Loucy (cell line): Measurements from ENCODE around the gene NREP.

Experiments used
- CTCF ChIP-seq: fragments of 200-600 bp; sonication (generic); conservative IDR thresholded peaks from 2 replicates; pipeline ENCODE4 v1.5.1; 2014; ENCODE audit warnings: mild to moderate bottlenecking, antibody characterized with exemption, low read length
- EZH2phosphoT487 ChIP-seq: fragments of 200-600 bp; IDR thresholded peaks from 2 replicates; pipeline ENCODE4 v1.6.1; 2018; ENCODE audit warnings: antibody characterized with exemption, mild to moderate bottlenecking, moderate library complexity, borderline replicate concordance

- TF ChIP-seq CTCF (no peak), EZH2phosphoT487 (no peak)
Measured at GRCh38 chr5:111706345-111706744, 50.6 kb downstream of the NREP start.
